GM19043 (cell line): ENCODE measurements around the gene ESRRB.

Source experiments
- ATAC-seq: cut with Tn5 transposase; IDR thresholded peaks from one replicate; pipeline ENCODE4 v1.9.1; 2021; ENCODE audit warnings: low read depth; ENCODE audit not compliant: unreplicated experiment

ESRRB gene

GRCh38 chr14:76396714-76397187, 20.8 kb downstream of the ESRRB start:
- no peak for ATAC-seq

- no peak for ATAC-seq
Measured at GRCh38 chr14:76405627-76406026, 29.7 kb downstream of the ESRRB start.

GRCh38 chr14:76407449-76408150, 31.7 kb downstream of the ESRRB start:
- no peak for ATAC-seq

- ATAC-seq, result no peak
Measured at GRCh38 chr14:76408877-76409276, 32.9 kb downstream of the ESRRB start.

- no peak for ATAC-seq
Measured at GRCh38 chr14:76412501-76412900, 36.6 kb downstream of the ESRRB start.

- ATAC-seq, result no peak
Measured at GRCh38 chr14:76413106-76413961, 37.4 kb downstream of the ESRRB start.

- no peak for ATAC-seq
Measured at GRCh38 chr14:76413962-76414600, 38.1 kb downstream of the ESRRB start.

- ATAC-seq, result no peak
Measured at GRCh38 chr14:76419399-76419798, 43.5 kb downstream of the ESRRB start.

- no peak for ATAC-seq
Measured at GRCh38 chr14:76420827-76421226, 44.9 kb downstream of the ESRRB start.

GRCh38 chr14:76421662-76422061, 45.7 kb downstream of the ESRRB start:
- no peak for ATAC-seq

GRCh38 chr14:76422662-76423061, 46.7 kb downstream of the ESRRB start:
- no peak for ATAC-seq

- no peak for ATAC-seq
Measured at GRCh38 chr14:76423534-76423933, 47.6 kb downstream of the ESRRB start.

GRCh38 chr14:76424359-76424758, 48.4 kb downstream of the ESRRB start:
- no peak for ATAC-seq

GRCh38 chr14:76426161-76426696, 50.3 kb downstream of the ESRRB start:
- no peak for ATAC-seq

- ATAC-seq, result no peak
Measured at GRCh38 chr14:76428611-76429010, 52.7 kb downstream of the ESRRB start.

- no peak for ATAC-seq
Measured at GRCh38 chr14:76430017-76430416, 54.1 kb downstream of the ESRRB start.

- ATAC-seq, result no peak
Measured at GRCh38 chr14:76430475-76430980, 54.6 kb downstream of the ESRRB start.

- no peak for ATAC-seq
Measured at GRCh38 chr14:76431538-76431937, 55.6 kb downstream of the ESRRB start.

- no peak for ATAC-seq
Measured at GRCh38 chr14:76432827-76433752, 57.2 kb downstream of the ESRRB start.

- no peak for ATAC-seq
Measured at GRCh38 chr14:76434220-76434619, 58.3 kb downstream of the ESRRB start.
